ENCODE data around the gene ABCF3. TPM values are rescaled to one million over a fixed set of nuclear protein-coding genes. Genes with fewer than 3 reads are reported as not detected.

Gene ABCF3
- total and polyA plus RNA-seq, 2 donors (not counting 3 experiments of a cell fraction or from before 2014, with no cell fraction given), result 68.8 to 73.4 TPM

DNA sequence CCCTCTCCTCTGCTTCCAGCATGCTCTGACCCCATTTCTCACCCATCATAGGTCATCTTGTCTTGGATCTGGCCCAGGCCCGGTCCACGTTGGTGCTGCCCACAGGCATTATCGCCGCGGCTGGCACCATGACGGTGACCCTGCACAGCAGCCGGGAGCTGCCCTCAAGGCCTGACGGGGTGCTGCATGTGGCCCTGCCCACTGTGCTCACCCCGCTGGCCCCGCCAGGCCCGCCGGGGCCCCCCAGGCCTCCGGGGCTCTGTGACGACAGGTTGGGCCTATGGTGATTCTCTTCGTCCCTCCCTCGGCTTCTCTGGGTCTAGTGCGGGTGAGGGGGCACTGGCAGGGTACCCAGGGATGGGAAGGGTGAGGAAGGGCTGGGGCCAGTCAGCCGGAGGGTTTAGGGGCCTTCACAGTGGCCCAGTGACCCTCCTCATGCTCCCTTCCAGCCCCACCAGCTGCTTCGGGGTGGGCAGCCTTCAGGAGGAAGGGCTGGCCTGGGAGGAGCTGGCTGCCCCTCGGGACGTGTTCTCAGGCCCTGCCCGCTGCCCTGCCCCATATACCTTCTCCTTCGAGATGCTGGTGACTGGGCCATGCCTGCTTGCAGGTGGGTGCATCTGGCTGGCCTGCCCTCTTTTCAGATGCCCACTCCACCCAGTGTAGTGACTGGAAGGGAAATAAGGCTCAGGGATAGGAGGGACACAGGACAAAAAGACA lies 47.3 kb downstream of the ABCF3 start:
- Histone ChIP-seq H2AFZ (ENCODE audit: low read depth, low read length) (no peak overlapping the region), H3K36me3 (ENCODE audit: control insufficient read depth in 2 of 2, extremely low read depth in 1 of 2, insufficient read depth in 2 of 2, low read length in 2 of 2) (no peaks in the 10 kb centered on the region), H3K4me2 (ENCODE audit: insufficient read depth, low read length) (no peak overlapping the region), H3K79me2 (ENCODE audit: control insufficient read depth, insufficient read depth, low read length) (no peaks in the 10 kb centered on the region), H3K9me1 (replicated peaks; ENCODE audit: control insufficient read depth, extremely low read depth, insufficient read depth, low read length) (no peaks in the 10 kb centered on the region), H3K27ac (ENCODE audit: insufficient read depth, low read depth, low read length) (no peak overlapping the region), H3K27me3 (ENCODE audit: control insufficient read depth in 2 of 2, insufficient read depth in 2 of 2, low read length in 2 of 2) (peaks cover 32 to 41% of the 10 kb centered on the region in 2 experiments), H3K9me3 (replicated peaks; ENCODE audit: control insufficient read depth, insufficient read depth, low read length) (no peaks in the 10 kb centered on the region), H4K20me1 (replicated peaks; ENCODE audit: control insufficient read depth, extremely low read depth, insufficient read depth, low read length) (no peaks in the 10 kb centered on the region), H3K4me3 (replicated peaks in 1 of 3; ENCODE audit: insufficient read depth in 1 of 3, low read depth in 1 of 3, low read length in 3 of 3) (no peak overlapping the region), H3K4me1 (ENCODE audit: control insufficient read depth, extremely low read depth, insufficient read depth, low read length) (peaks cover 4% of the 10 kb centered on the region), H3K9ac (replicated peaks; ENCODE audit: extremely low read depth, insufficient read depth, low read length) (no peak overlapping the region)
- intact Hi-C loops (cut with micrococcal nuclease), result no loop called here
- no TSS peak for BruUV-seq (replicated peaks)
- dilution Hi-C loops (cut with MboI; ENCODE audit: extremely low pct_ligation_motif_present, low sequenced_read_pairs), result no loop called here
- CTCF ChIA-PET, result interaction anchor here (1.2 to 1.5 kb wide), 2 partner anchors 9 to 338 kb away, joined by 4 to 5 read pairs; no protein-coding TSS in a partner anchor
- TF ChIP-seq, protein P1, sequence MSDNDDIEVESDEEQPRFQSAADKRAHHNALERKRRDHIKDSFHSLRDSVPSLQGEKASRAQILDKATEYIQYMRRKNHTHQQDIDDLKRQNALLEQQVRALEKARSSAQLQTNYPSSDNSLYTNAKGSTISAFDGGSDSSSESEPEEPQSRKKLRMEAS (IDR thresholded peaks at IDR 0.05; ENCODE audit: insufficient read depth, insufficient read length), result no peak
- TF ChIP-seq EZH2 (IDR thresholded peaks at IDR 0.05; ENCODE audit: borderline replicate concordance, low read depth, low read length, severe bottlenecking) (no peak), MYC (IDR thresholded peaks at IDR 0.05; ENCODE audit: low read depth, low read length) (no peak), GATA2 (IDR thresholded peaks at IDR 0.05; ENCODE audit: insufficient read depth, insufficient read length, low read depth, low read length) (no peak), POLR2AphosphoS5 (IDR thresholded peaks at IDR 0.05; ENCODE audit: insufficient read depth, low read depth, low read length) (no peak), JUN (IDR thresholded peaks at IDR 0.05; ENCODE audit: borderline replicate concordance, insufficient read depth, insufficient read length, low read depth) (no peak), FOS (IDR thresholded peaks at IDR 0.05; ENCODE audit: borderline replicate concordance, insufficient read depth, low read length) (no peak), POLR2A (IDR thresholded peaks at IDR 0.05; ENCODE audit: low read depth, low read length) (no peak), CTCF (IDR thresholded peaks at IDR 0.05; ENCODE audit: extremely low read depth in 1 of 2, insufficient read depth in 1 of 2, low read depth in 1 of 2, low read length in 2 of 2) (no peak)
- DNase-seq (ENCODE audit: low read depth, low spot score) (no peak), FAIRE-seq (no peak)
- POLR2A ChIA-PET, result no interaction called here
